Activated CD4-positive, alpha-beta T cell treated with anti-CD3 and anti-CD28 coated beads, Interleukin-2, amount 10 ng/mL, durations not matched to agents 7 days and 5 days (primary cell): Measurements from ENCODE around the gene LTBP2. TPM values are rescaled to one million over a fixed set of nuclear protein-coding genes. Genes with fewer than 3 reads are reported as not detected.
A peak's percentile ranks its signal among the peaks of the same experiment; 100 is the strongest.

Experiments
- CTCF ChIA-PET: fragments of 350-600 bp; sonication (Branson Sonifier 250); formaldehyde crosslinking; loops from one replicate; lab custom pipeline; 2021; ENCODE audit warnings: antibody characterized with exemption; lab: Charles Lee
- POLR2A ChIA-PET: fragments of 350-600 bp; sonication (Branson Sonifier 250); formaldehyde crosslinking; loops from one replicate; lab custom pipeline; 2021; ENCODE audit warnings: antibody characterized with exemption; lab: Charles Lee
- DNase-seq: peaks from one replicate; pipeline ENCODE4 v3.0.0-alpha.2; 2020
- H3K27ac Mint-ChIP-seq: one replicate; pipeline ENCODE4 v1.8.0; 2021; ENCODE audit warnings: mild to moderate bottlenecking, moderate library complexity, mixed read lengths
- H3K27me3 Mint-ChIP-seq: one replicate; pipeline ENCODE4 v1.8.0; 2021; ENCODE audit warnings: mixed read lengths
- H3K36me3 Mint-ChIP-seq: one replicate; pipeline ENCODE4 v1.8.0; 2021; ENCODE audit warnings: low read depth, mixed read lengths
- H3K4me1 Mint-ChIP-seq: one replicate; pipeline ENCODE4 v1.8.0; 2021; ENCODE audit warnings: mixed read lengths
- H3K4me3 Mint-ChIP-seq: one replicate; pipeline ENCODE4 v1.8.0; 2021; ENCODE audit warnings: mild to moderate bottlenecking, moderate library complexity, mixed read lengths
- H3K9me3 Mint-ChIP-seq: one replicate; pipeline ENCODE4 v1.8.0; 2021; ENCODE audit warnings: mixed read lengths
- total RNA-seq, 2 experiments: library from RNA; stranded (reverse); gene quantifications; one replicate each; pipeline ENCODE4 v1.2.3, GENCODE V29; 2021

Gene LTBP2
- total RNA-seq, 2 experiments from 2014 or later: 0.05 to 0.12 TPM

DNA sequence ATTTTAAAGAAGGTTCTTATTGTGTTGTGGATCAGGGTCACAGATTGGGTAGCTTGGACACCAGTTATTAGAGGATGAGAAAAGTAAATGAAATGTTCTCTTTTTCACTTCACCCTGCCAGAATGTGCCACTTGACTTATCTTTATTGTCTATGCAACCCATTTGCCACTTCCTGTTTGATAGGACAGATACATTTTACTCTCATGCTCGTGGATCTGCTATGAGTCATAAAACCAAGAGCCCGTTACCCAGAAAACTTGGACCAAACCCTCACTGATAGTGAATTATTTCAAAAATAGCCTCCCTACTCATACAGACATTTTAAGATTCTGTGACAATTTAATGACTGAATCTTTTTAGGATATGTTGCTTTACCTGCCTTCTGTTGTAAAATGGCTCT is 116.7 kb downstream of the LTBP2 start:
- H3K27ac Mint-ChIP-seq: no peak overlapping the region
- peaks cover 5% of the 10 kb centered on the region for H3K36me3 Mint-ChIP-seq
- H3K9me3 Mint-ChIP-seq: no peaks in the 10 kb centered on the region
- no peak for DNase-seq
- ChIA-PET CTCF (no interaction called here), POLR2A (no interaction called here)
- H3K4me1 Mint-ChIP-seq: peaks cover 22% of the 10 kb centered on the region
- H3K27me3 Mint-ChIP-seq: no peaks in the 10 kb centered on the region
- no peak overlapping the region for H3K4me3 Mint-ChIP-seq

DNA sequence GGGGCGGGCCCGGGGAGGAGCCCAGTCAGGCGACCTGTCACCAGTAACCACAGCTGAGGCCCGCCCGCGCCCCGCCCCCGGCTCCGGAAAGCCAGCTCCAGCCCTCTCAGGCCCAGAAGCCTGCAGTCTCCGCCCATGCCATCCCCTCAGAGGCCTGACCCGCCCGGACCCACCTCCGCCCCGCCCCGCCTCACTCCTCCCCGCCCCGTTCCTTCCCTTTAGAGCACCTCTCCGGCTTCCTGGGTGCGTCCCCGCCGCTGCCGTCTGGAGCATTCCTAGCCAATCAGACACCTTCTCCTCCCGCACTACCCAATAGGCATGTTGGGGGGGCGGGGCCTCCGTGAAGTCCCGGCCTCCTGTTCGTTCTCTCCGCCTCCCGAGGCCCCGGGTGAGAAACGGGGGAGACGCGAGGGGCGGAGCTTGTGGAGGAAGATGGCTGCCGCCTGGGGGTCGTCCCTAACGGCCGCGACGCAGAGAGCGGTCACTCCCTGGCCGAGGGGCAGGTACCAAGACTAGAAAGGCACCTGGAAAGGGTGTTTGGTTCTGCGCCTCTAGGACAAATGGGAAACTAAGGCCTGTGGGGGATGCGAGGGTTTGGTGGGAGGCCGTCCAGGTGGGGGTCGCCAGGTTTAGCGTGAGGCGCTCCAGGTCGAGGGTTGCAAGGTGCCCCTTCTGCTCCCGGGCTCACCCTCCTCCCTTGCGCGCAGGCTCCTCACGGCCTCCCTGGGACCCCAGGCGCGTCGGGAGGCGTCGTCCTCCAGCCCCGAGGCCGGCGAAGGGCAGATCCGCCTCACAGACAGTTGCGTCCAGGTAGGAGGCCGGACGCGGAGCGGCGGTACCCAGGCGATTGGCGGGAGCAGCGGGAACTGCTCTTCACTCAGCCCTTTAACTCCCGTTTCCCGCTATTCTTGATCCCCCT is 118.4 kb downstream of the LTBP2 start, which contains the start of gene ISCA2:
Gene ISCA2, plus strand, starts transcription at position 423 of the 919 bp plus-strand sequence. Its CDS starts 10 bp downstream, at position 433.
- no peak within 1 kb of the TSS for H3K27ac Mint-ChIP-seq
- H3K27me3 Mint-ChIP-seq: no peaks in the 10 kb centered on the region
- CTCF ChIA-PET: interaction anchor here (0.7 to 1.2 kb wide), 4 partner anchors 9 to 32 kb away, joined by 3 read pairs; no protein-coding TSS in a partner anchor
- peaks cover 33% of the 10 kb centered on the region for H3K4me1 Mint-ChIP-seq
- peak; percentile 100 for DNase-seq
- no peak within 1 kb of the TSS for H3K4me3 Mint-ChIP-seq
- no peaks in the 10 kb centered on the region for H3K9me3 Mint-ChIP-seq
- peaks cover 5% of the 10 kb centered on the region for H3K36me3 Mint-ChIP-seq
- POLR2A ChIA-PET: interaction anchor here (0.6 kb wide), 1 partner anchor 1444 kb away, joined by 3 read pairs; no protein-coding TSS in a partner anchor

DNA sequence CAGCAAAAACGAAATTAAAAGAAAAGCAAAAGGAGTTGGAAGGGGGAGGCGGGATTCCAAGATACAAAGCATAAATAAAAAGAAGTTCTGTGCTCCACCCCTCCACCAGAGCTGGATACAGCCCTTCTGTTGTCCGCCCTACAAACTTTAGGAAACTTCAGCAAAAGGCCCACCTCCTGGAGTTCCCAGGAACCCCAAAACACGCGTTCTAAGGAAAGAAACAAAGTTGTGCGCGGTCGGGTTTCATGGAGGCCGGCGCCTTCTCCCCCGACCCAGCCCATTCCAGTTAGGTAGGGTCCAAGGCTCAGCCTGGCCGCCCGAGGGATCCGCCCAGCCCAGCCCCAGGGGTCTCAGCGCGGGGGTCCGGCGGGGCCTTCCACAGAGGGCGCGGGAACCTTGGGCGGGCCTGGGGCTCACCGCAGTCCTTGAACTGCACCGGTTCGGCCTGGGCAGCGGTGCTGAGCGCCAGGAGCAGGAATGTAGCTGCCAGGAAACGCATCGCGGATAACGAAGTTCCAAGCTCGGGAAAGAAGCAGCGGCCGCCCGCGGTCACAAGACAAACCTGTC is 119.2 kb downstream of the LTBP2 start, which contains the start of gene NPC2:
Gene NPC2, minus strand, starts transcription at position 530 of the 567 bp plus-strand sequence. Its CDS starts 31 bp downstream, at position 499.
- Mint-ChIP-seq H3K9me3 (no peaks in the 10 kb centered on the region), H3K27ac (no peak within 1 kb of the TSS), H3K36me3 (peaks cover 5% of the 10 kb centered on the region), H3K4me3 (no peak within 1 kb of the TSS), H3K27me3 (no peaks in the 10 kb centered on the region), H3K4me1 (peaks cover 33% of the 10 kb centered on the region)
- ChIA-PET CTCF (interaction anchor here (0.7 to 1.2 kb wide), 4 partner anchors 10 to 33 kb away, joined by 3 read pairs; no protein-coding TSS in a partner anchor), POLR2A (interaction anchor here (0.6 kb wide), 1 partner anchor 1443 kb away, joined by 3 read pairs; no protein-coding TSS in a partner anchor)
- DNase-seq: no peak

DNA sequence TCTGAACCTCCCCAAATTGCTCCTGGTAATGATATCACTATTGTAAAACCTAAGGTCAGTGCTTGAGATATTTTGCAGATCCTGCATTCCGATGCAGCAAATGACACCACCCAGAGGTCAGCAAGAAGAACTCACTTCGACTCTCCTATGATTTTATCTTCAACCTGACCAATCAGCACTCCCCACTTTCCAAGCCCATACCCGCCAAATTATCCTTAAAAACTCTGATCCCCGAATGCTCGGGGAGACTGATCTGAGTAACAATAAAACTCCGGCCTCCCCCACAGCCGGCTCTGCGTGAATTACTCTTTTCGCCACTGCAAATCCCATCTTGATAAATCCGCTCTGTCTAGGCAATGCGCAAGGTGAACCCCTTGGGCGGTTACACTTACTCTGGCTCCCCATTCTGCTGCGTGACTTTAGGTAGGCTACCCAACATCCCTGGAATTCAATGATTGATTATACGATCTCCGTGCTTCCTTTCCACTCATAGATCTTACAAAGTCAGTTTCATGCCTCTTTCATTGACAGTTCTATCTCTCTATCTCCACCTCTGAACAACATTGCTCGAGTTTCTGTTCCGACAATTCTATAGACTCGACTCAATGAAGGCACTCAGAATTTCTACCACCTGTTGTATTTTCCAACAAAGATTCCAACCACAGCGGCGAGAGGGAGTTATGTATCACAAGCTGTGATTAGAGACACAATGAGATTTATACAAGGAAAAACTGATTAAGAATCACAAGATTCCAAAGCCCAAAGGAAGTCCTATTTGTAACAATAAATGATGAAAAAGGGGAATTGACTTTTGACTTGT is 119.9 kb downstream of the LTBP2 start:
- DNase-seq: peak; percentile 22
- no peak overlapping the region for H3K27ac Mint-ChIP-seq
- POLR2A ChIA-PET: no interaction called here
- H3K4me3 Mint-ChIP-seq: no peak overlapping the region
- peaks cover 5% of the 10 kb centered on the region for H3K36me3 Mint-ChIP-seq
- H3K9me3 Mint-ChIP-seq: no peaks in the 10 kb centered on the region
- CTCF ChIA-PET: interaction anchor here (1.2 kb wide), 1 partner anchor 11 kb away, joined by 3 read pairs; no protein-coding TSS in a partner anchor
- peaks cover 37% of the 10 kb centered on the region for H3K4me1 Mint-ChIP-seq
- no peaks in the 10 kb centered on the region for H3K27me3 Mint-ChIP-seq

DNA sequence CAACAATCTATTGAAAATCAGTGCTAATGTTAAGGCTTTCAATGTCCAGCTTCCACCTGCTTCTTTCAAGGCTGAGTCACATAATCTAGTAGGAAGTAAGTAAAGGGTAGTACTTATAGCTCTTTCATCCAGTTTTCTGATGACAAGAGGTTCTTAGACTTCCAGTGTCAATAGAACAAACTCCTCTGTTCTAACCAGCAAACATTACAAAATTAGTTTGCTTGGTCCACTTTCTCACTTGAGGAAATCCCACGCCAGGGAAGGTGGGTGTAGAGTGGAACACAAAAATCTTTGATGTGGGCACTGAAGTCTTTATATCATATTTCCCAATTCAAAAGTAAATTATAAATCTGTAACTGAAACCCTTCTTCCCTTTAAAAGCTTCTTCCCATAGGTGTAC is 121.6 kb downstream of the LTBP2 start:
- Mint-ChIP-seq H3K4me3 (no peak overlapping the region), H3K27me3 (no peaks in the 10 kb centered on the region), H3K4me1 (peaks cover 31% of the 10 kb centered on the region), H3K9me3 (no peaks in the 10 kb centered on the region), H3K27ac (no peak overlapping the region), H3K36me3 (peaks cover 5% of the 10 kb centered on the region)
- ChIA-PET CTCF (interaction anchor here (0.6 to 1.2 kb wide), 3 partner anchors 11 to 493 kb away, joined by 3 to 4 read pairs (median 3); no protein-coding TSS in a partner anchor), POLR2A (no interaction called here)
- no peak for DNase-seq

DNA sequence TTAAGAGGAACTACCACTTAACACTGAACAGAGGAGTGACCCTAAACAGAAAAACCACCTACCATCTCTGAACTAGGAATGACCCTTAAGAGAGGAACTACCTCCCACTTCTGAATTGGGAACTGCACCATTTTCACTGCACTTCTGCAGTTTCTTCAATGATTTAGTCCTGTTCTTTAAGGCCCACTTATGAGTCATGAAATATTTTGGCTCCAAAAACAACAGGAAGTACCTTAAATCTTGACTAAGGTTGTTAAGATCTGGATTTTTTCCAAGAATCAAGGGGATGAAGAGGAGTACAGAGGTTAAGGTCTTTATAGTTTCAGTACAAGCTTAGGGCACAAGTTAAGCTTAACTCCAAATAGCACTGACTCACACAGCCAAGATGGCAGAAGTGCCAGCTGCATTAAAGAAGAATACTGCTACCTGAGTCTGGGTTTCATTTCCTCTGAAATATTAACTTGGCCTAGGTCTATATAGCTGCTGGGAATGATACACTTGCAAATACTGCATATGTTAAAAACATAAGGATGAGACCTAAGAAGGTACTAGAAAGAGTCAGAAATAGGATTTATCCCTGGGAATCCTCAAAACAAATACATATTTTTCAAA is 123.1 kb downstream of the LTBP2 start:
- no peaks in the 10 kb centered on the region for H3K9me3 Mint-ChIP-seq
- ChIA-PET POLR2A (interaction anchor here (1.2 kb wide), 1 partner anchor 10 kb away, joined by 3 read pairs; no protein-coding TSS in a partner anchor), CTCF (no interaction called here)
- peaks cover 4% of the 10 kb centered on the region for H3K36me3 Mint-ChIP-seq
- no peak overlapping the region for H3K27ac Mint-ChIP-seq
- no peak for DNase-seq
- no peaks in the 10 kb centered on the region for H3K27me3 Mint-ChIP-seq
- H3K4me3 Mint-ChIP-seq: no peak overlapping the region
- H3K4me1 Mint-ChIP-seq: peaks cover 16% of the 10 kb centered on the region

DNA sequence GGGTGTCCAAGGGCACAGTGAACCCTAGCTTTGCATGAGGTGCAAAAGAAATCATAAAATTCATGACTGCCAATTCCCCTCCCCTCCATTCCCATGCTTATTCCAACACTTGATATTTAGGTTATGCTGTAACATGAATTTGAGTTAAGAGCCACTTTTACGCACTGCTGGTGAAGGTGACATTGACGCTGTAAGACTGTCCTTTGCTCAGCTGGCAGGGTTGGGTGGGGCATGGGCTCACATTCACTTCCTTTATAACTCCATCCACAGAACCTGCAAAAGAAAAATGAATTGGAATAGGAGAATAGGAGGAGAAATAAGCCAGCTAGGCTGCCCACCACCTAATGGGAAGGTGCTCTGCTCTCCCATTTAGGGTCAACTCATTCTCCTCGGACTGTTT is 125.9 kb downstream of the LTBP2 start:
- no peak overlapping the region for H3K27ac Mint-ChIP-seq
- H3K36me3 Mint-ChIP-seq: peaks cover 4% of the 10 kb centered on the region
- peaks cover 16% of the 10 kb centered on the region for H3K4me1 Mint-ChIP-seq
- POLR2A ChIA-PET: no interaction called here
- H3K4me3 Mint-ChIP-seq: no peak overlapping the region
- no peaks in the 10 kb centered on the region for H3K27me3 Mint-ChIP-seq
- CTCF ChIA-PET: interaction anchor here (0.7 to 0.9 kb wide), 2 partner anchors 9 to 10 kb away, joined by 3 to 4 read pairs; no protein-coding TSS in a partner anchor
- no peak for DNase-seq
- H3K9me3 Mint-ChIP-seq: no peaks in the 10 kb centered on the region

DNA sequence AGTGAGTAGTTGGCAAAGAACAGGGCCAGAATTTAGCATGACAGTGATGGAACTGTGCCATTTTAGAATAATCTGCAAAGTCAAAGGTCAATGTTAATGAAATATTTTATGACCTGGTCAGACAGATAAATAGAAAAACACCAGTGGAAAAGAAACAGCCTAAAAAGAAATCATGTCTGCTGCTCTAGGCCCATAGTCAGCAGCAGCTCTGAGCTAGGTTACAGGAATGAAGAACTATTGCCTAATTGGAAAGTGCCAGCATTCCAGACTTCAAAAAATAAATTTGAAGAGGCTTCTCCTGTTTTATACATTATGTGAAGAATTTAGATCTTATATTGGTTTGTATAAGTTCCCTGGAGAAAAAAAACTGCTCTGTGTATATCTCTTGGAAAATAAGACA is 128.7 kb downstream of the LTBP2 start:
- CTCF ChIA-PET: interaction anchor here (1.1 to 1.3 kb wide), 2 partner anchors 9 to 10 kb away, joined by 3 read pairs; partner anchors contain the start of genes ISCA2 and NPC2
- DNase-seq: no peak
- H3K27ac Mint-ChIP-seq: no peak overlapping the region
- H3K36me3 Mint-ChIP-seq: peaks cover 6% of the 10 kb centered on the region
- H3K4me1 Mint-ChIP-seq: peaks cover 4% of the 10 kb centered on the region
- H3K9me3 Mint-ChIP-seq: no peaks in the 10 kb centered on the region
- H3K4me3 Mint-ChIP-seq: no peak overlapping the region
- no peaks in the 10 kb centered on the region for H3K27me3 Mint-ChIP-seq
- POLR2A ChIA-PET: no interaction called here

DNA sequence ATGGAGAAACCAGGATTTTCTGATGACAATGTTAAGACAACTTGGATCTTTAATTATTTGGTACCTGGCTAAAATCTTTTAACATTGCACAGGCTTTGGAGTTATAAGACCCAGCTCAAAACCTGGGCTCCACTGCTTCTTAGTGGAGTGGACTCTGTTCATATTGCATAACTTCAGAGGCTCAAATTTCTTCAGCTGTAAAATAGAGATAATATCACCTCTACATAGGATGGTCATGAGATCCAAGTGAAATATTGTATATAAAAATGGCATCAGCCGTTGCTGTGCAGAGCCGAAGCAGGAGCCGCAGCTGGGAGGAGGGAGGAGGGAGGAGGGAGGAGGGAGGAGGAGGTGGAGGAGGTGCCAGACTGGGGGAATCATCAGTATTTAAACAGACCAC is 129.5 kb downstream of the LTBP2 start:
- Mint-ChIP-seq H3K4me1 (peaks cover 1% of the 10 kb centered on the region), H3K4me3 (no peak overlapping the region), H3K36me3 (peaks cover 6% of the 10 kb centered on the region), H3K27me3 (no peaks in the 10 kb centered on the region), H3K27ac (no peak overlapping the region), H3K9me3 (no peaks in the 10 kb centered on the region)
- CTCF ChIA-PET: interaction anchor here (1.1 to 1.3 kb wide), 2 partner anchors 9 to 11 kb away, joined by 3 read pairs; partner anchors contain the start of genes ISCA2 and NPC2
- DNase-seq: no peak
- POLR2A ChIA-PET: no interaction called here

DNA sequence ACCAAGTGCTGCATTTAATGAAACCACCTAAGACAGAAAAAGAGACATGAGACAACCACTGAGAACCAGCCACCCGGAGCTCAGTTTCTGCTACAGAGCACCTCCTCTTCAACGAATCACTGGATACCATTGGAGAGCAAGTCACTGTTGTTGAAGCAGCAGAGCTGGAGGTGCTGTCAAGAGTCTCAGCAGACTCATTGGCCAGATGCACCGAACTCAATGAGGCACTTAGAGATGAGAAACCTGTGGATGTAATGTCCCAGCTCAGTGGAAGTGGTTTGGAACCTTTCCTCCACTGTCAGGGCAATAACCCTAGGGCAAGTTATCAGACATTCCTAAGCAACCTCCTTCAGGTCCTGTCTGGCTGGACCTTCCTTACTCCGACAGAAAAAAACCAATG is 132.0 kb downstream of the LTBP2 start:
- Mint-ChIP-seq H3K27me3 (no peaks in the 10 kb centered on the region), H3K9me3 (no peaks in the 10 kb centered on the region), H3K4me3 (no peak overlapping the region), H3K36me3 (peaks cover 8% of the 10 kb centered on the region), H3K4me1 (no peaks in the 10 kb centered on the region), H3K27ac (no peak overlapping the region)
- POLR2A ChIA-PET: interaction anchor here (0.7 kb wide), 1 partner anchor 47 kb away, joined by 3 read pairs; no protein-coding TSS in a partner anchor
- CTCF ChIA-PET: interaction anchor here (1.8 kb wide), 1 partner anchor 10 kb away, joined by 3 read pairs; no protein-coding TSS in a partner anchor
- no peak for DNase-seq

DNA sequence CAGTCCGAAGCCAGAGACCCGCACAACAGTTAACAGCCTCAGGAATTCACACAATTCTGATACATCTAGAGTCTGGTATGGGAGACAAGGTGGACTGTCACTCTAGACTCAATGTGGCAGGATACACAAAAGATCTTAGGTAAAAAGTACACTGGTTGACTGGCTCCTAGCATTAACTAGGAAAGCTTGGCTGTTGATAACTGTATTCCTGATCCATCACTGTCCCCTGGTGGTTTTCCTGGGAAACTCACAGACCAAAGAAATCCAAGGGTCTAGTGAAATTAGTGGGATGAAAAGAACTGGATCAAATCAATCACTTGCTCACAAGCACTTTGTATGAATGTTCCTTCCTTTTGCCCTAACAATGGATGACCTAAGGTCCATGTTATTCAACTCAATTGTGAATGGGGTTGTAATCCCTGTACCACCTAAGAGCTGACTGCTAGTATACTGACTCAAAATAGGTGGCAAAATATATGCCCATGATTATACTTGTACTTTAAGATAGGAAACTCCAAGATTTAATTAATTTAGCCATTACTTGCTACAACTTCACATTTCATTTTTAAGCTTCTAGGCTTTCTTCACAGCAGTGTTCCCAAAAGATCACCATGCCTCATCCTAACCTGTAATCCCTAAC is 132.9 kb downstream of the LTBP2 start:
- CTCF ChIA-PET: interaction anchor here (1.8 kb wide), 1 partner anchor 11 kb away, joined by 3 read pairs; no protein-coding TSS in a partner anchor
- DNase-seq: no peak
- Mint-ChIP-seq H3K4me1 (no peaks in the 10 kb centered on the region), H3K27me3 (no peaks in the 10 kb centered on the region), H3K4me3 (no peak overlapping the region), H3K9me3 (no peaks in the 10 kb centered on the region), H3K36me3 (peaks cover 5% of the 10 kb centered on the region), H3K27ac (no peak overlapping the region)
- POLR2A ChIA-PET: no interaction called here
